ENCODE data around the gene DNAJC10.
"Not testable (repeated sequence)": the region's sequence is repeated elsewhere in the genome, so short reads cannot be mapped to it uniquely, and the experiment has no call there.

Gene DNAJC10

DNA sequence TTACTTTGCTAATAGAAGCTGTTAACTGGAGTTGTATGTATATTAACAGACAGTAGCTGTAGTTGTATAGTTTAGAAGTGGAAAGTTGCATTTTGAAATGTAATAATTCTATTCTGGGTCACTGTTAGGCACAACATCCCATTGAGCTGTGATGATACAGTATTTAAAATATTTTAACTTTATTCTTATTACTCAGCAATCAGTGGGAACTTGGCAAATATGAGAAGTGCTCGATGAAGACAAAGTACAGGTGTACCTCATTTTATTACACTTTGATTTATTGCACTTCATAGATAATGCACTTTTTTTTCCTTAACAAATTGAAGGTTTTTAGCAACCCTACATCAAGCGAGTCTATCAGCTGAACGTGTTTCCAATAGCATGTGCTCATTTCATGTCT is 8.6 kb downstream of the DNAJC10 start:
- DNase-seq (ENCODE audit: low read depth in 2 of 2): no peak

DNA sequence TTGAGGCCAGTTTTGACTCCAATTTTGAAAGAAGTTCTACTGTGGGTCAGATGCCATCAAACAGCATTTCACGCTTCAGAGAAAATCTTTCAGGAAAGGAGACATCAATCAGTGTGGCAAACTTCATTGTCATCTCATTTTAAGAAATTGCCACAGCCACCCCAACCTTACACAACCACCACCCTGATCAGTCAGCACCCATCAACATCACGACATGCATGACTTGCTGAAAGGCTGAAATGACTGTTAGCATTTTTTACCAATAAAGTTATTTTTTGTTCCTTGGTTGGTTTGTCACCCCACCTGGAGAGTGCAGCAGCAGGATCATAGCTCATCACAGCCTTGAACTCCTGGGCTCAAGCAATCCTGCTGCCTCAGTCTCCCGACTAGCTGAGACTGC is 10.4 kb downstream of the DNAJC10 start:
- no peak for DNase-seq (ENCODE audit: low read depth in 2 of 2)

DNA sequence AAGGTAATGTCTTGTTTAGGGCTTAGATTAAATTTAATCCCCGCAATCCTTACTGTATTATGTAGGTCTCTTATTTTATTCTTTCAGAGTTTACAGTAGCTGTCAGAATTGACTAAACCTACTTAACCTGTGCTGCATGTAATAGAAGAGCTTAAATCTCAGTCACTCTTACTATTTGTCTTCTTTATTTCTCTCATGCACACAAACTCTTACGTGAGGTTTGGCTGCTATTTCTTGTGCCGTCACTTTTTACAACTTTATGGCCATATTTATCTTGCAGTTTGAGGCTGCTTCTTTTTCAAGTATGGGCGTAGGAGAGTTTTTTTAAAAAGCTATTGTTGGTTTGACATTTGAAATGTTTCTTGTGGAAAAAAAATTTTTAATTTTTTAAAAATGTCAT is 12.0 kb downstream of the DNAJC10 start:
- no peak for DNase-seq (ENCODE audit: low read depth in 2 of 2)

DNA sequence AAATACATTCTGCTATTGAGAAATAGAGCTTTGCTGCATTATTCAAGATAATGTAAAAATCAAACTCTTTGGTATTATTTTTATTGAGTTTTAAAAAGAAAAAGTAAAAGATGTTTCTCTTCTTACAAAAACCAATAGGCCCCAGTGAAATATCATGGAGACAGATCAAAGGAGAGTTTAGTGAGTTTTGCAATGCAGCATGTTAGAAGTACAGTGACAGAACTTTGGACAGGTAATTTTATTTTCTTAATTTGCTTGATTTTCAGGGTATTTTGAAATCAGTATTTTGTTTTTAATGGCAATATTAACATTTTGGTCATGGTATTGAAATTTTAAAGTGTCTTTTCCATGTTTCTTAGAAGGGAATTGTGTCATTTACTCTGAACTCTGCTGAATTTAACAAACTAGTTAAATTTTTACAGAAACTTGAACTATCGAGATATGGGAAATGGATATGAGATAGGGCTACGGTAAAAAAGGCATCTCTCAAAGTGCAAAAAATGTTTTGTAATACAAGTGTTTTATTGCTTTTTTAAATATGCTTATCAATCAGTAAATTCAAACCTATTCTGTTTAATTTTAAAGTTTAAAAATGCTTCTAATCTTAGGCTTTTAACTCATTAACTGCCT is 13.8 kb downstream of the DNAJC10 start:
- DNase-seq (ENCODE audit: low read depth in 2 of 2): no peak

DNA sequence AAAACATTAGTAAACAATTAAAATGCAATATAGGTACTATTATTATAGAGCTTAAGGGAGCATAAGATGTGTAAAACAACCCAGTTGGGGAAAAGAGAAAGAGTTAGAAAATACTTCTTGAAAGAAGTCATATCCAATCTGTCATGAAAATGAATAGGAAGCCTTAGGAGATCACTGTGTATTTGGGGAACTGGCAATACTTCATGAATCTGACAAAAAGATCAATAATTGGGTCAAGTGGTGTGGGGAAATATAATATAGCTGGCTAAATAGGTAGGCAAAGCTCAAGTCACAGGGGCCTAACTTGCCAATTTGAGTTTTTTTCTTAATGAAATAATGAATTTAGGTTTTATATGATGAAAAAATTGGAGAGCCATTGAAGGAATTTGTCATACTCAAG is 14.4 kb downstream of the DNAJC10 start:
- DNase-seq (ENCODE audit: low read depth in 2 of 2): no peak

DNA sequence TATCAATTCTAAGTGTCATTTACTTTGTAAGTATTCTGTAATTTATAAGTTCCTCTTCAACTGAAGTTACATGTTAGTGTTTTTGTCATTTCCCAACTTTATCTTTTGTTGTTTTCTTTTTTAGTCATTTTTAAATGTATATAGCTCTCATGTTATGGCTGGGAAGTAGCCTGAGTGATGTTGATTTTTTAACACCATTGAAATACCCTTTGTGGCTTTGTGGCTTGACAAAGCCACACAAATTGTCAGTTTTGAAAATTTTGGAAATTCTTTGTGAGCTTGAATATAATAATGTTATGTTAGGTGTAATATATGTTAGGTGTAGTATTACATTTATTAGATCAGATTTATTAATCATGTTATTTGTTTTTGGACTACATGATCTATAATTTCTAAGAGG is 16.7 kb downstream of the DNAJC10 start:
- no peak for DNase-seq (ENCODE audit: low read depth in 2 of 2)

DNA sequence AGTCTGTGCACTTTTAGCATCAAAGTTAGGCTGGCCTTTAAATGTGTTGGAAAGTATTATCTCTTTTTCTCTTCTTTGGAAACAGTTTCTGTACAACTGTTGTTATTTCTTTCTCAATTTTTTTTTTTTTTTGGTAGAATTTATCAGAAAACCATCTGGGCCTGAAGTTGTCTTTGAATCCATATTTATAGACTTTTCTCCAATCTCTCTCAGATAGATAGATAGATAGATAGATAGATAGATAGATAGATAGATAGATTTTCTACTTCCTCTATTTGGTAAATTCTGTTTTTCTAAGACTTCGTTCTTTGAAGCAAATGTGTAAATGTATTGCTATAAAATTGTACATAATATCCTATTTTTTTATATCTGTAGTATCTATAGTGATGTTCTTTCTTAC is 17.5 kb downstream of the DNAJC10 start:
- no peak for DNase-seq (ENCODE audit: low read depth in 2 of 2)

DNA sequence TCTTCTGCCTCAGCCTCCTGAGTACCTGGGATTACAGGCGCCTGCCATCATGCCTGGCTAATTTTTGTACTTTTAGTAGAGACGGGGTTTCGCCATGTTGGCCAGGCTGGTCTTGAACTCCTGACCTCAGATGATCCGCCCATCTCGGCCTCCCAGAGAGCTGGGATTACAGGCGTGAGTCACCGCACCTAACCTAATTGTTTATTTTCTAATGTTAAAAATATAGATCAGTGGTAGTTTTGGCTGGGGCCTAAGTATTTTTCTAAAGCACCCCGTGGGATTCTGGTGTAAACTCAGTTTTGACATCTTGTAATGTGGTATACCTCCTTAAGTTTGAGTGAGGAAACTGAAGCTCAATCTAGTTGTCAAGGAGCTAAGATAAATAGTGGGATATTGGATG is 20.8 kb downstream of the DNAJC10 start:
- not testable (repeated sequence) for DNase-seq (ENCODE audit: low read depth in 2 of 2)

DNA sequence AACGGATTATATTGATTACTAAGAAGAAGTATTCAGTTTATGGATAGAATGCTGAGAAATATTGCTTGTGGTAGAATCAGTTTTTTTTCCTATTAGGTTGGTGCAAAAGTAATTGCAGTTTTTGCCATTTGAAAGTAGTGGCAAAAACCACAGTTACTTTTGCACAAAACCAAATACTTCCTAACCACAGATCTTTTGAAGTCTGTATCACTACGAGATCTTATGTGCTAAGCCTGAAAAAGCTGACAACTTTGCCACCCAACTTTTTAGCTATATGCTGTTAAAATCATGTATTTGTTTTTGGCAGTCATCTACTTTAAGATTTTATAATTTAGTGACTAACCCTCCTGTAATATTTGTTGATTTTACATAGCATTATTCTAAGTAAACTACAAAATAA is 24.6 kb downstream of the DNAJC10 start:
- no peak for DNase-seq (ENCODE audit: low read depth in 2 of 2)

DNA sequence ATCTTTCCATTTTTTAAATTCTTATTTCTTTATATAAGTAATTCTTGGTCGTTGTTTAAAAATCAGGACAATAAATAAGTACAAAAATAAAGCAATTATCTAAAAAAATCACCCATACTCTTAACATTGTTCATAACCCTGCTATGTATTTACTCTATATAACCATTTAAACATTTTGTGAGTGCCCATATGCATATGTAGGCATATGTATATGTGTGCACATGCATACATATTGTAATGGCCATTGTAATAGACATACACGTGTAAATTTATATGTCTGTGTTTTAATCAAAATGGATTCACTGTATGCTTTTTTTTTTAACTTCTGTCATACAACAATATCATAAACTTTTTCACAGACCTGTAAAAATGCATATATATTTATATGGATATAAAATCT is 25.6 kb downstream of the DNAJC10 start:
- DNase-seq (ENCODE audit: low read depth in 2 of 2): no peak

DNA sequence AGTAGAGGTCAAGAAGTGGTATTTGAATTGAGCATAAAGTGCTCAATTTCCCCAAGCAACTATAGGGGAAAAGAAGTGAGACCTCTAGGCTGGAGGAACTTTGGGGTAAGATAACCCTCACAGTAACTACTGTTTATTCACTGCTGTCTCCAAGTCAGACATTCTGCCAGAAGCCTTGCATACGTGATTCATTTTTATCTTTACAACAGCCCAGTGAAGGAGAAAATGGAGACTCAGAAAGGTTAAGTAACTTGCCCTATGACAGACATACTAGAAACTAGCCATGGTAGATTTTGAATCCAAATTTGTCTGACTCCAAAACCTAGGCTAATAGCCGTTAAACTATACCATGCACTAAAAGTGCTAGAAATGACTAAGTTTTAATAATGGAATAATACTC is 28.4 kb downstream of the DNAJC10 start:
- DNase-seq (ENCODE audit: low read depth in 2 of 2): no peak

DNA sequence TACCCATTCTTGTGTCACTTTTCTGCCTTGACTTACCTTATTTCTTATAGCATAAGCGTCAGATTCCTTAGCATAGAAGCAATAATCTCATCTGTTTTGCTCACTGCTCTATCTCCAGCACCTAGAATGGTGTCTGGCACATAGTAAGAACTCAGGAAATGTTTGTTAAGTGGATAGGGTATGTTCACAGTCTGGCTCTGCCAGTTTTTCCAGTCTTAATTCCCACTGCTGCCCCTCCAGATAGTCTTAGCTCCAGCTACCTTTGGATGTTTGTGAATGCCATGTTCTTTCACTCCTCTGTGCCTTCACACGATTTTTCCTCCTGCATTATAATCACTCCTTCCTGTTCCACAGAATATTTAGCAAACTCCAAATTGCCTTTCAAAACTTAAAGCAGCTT is 29.0 kb downstream of the DNAJC10 start:
- DNase-seq (ENCODE audit: low read depth in 2 of 2): no peak

DNA sequence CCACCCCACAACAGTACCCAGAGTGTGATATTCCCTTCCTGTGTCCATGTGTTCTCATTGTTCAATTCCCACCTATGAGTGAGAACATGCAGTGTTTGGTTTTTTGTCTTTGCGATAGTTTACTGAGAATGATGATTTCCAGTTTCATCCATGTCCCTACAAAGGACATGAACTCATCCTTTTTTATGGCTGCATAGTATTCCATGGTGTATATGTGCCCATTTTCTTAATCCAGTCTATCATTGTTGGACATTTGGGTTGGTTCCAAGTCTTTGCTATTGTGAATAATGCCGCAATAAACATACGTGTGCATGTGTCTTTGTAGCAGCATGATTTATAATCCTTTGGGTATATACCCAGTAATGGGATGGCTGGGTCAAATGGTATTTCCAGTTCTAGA is 29.8 kb downstream of the DNAJC10 start:
- DNase-seq (ENCODE audit: low read depth in 2 of 2): not testable (repeated sequence)

DNA sequence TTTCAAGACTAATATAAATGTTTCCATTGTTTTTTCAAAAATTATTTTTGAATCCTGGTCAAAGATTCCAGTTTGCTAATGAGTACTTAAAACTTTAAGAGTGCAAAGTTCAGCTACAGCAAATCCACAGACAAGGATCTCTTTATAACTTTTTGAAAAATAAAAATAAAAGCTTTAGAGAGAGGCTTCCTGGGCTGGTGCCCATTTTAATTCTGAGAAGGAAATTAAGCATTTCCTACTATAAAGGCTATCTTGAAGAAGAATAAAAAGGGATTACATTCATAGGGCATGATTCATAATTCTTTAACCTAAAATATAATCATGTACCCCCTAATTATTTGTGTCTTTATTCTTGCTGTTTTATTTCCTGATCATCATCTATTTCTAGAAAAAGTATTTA is 38.2 kb downstream of the DNAJC10 start:
- DNase-seq (ENCODE audit: low read depth in 2 of 2): no peak

DNA sequence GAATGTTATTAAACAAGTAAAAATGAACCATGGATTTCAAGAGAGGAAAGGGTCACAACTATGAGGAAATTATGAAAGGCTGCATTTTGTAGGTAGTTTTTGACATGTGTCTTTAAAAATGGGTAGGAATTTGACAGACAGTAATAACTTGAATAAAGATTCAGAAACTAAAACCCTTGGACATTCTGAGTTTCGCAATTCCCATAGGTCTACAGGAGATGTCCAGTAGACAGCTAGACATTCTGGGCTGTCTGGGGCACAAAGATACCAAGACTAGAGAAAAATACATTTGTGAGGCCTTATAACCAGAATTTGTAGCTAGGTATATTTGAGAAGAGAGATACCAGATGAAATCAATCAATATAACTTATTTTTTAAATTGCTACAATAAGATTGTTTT is 42.3 kb downstream of the DNAJC10 start:
- DNase-seq (ENCODE audit: low read depth in 2 of 2): no peak

DNA sequence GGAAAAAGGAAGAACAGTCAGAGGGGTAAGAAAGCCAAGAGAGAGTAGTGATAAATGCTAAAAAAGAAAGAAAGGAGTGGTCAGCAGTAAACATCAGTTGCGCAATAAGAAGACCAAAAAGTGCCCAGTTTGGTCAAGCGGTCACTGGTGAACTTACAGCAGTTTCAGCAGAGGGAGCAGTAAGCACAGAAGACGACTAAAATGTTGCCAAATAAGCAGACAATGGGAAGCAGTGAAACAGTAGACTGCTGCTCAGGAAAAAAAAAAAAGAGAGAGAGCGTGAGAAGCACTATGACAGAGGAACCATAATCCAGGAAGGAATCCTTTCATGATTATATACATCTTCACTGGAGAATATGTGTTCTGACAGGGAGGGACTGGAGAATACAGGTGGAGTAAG is 45.8 kb downstream of the DNAJC10 start:
- no peak for DNase-seq (ENCODE audit: low read depth in 2 of 2)

DNA sequence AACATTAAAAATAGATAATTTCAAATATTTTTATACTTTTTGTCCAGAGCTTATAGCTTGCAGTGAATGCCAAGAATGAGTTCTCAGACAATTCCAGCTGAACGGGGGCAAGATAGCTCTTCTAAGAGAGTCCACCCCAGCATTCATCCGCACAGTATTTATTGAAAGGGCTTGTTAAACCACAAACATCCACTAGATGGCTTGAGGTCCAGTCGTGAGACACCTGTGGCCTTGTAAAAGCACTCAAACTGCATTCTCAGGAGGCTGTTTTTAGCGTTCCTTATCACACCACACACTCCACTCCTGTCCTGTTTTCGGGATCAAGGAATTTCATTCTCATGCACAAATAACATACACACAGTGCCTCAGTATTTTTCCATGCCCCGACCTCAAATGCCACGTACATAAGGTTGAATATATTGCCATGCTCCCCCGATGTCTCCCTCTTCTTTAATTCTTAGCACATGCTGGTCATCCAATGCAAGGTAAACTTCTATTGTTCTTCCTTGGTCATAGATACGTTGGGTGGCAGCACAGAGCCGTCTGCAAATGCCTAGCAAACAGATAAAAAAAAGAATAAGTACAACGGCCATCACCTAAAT is 47.4 kb downstream of the DNAJC10 start:
- no peak for DNase-seq (ENCODE audit: low read depth in 2 of 2)

DNA sequence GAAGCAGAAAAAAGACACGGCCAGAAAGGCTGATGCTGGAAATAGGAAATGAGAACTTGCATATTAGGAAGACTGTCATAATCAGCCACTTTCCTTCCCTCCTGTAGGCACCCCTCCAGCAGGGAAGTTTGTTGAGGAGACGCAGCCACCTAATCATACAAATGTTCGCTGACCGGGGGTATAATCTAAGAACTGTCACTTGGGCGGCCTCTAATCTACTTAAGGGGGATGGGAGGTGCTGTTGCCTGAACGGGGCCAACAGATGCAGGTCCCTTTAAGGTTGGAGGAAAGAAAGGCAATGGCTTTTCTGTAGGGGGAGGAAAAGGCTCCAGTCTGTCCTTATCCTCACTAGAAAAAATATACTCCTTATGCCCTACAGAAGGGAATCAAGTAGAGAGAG is 50.6 kb downstream of the DNAJC10 start:
- no peak for DNase-seq (ENCODE audit: low read depth in 2 of 2)

DNA sequence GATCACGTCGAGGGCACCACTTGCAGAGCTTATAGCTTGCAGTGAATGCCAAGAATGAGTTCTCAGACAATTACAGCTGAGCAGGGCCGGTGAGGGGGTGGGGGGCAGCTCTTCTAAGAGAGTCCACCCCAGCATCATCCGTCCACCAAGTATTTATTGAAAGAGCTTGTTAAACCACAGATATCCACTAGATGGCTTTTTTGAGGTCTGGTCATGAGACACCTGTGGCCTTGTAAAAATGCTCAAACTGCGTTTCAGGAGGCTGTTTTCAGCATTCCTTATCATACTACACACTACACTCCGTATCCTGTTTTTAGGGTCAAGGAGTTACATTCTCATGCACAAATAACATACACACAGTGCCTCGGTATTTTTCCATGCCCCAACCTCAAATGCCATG is 51.5 kb downstream of the DNAJC10 start:
- no peak for DNase-seq (ENCODE audit: low read depth in 2 of 2)

DNA sequence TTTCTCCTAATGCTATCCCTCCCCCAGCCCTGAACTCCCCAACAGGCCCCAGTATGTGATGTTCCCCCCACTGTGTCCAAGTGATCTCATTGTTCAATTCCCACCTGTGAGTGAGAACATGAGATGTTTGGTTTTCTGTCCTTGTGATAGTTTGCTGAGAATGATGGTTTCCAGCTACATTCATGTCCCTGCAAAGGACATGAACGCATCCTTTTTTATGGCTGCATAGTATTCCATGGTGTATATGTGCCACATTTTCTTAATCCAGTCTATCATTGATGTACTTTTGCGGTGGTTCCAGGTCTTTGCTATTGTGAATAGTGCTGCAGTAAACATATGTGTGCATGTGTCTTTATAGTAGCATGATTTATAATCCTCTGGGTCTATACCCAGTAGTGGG is 52.9 kb downstream of the DNAJC10 start:
- DNase-seq (ENCODE audit: low read depth in 2 of 2): not testable (repeated sequence)

DNA sequence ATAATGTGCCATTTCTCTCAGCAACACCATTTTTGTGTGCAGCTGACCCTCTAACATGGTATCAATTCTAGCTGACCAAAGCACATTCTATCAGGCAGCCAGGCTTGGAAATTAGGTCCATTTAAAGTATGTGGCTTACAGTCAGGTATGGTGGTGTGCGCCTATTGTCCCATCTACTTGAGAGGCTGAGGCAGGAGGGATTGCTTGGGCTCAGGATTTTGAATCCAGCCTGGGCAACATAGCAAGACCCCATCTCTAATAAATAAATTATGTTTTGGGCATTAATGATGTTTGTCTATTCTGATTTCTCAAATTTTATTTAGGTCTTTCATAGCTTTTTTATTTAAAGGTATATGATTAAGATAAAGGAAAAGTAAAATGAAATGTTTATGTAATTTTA is 63.3 kb downstream of the DNAJC10 start:
- DNase-seq (ENCODE audit: low read depth in 2 of 2): no peak

DNA sequence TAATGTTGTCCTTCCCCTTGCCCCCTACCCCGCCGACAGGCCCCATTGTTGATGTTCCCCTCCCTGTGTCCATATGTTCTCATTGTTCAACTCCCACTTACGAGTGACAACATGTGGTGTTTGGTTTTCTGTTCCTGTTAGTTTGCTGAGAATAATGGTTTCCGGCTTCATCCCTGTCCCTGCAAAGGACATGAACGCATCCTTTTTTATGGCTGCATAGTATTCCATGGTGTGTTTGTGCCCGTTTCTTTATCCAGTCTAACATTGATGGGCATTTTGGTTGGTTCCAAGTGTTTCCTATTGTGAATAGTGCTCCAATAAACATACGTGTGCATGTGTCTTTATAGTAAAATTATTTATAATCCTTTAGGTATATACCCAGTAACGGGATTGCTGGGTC is 65.0 kb downstream of the DNAJC10 start:
- DNase-seq (ENCODE audit: low read depth in 2 of 2): not testable (repeated sequence)

DNA sequence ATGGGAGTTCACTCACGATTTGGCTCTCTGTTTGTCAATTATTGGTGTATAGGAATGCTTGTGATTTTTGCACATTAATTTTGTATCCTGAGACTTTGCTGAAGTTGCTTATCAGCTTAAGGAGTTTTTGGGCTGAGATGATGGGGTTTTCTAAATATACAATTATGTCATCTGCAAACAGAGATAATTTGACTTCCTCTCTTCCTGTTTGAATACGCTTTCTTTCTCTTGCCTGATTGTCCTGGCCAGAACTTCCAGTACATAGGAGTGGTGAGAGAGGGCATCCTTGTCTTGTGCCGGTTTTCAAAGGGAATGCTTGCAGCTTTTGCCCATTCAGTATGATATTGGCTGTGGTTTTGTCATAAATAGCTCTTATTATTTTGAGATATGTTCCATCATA is 66.6 kb downstream of the DNAJC10 start:
- DNase-seq (ENCODE audit: low read depth in 2 of 2): not testable (repeated sequence)

DNA sequence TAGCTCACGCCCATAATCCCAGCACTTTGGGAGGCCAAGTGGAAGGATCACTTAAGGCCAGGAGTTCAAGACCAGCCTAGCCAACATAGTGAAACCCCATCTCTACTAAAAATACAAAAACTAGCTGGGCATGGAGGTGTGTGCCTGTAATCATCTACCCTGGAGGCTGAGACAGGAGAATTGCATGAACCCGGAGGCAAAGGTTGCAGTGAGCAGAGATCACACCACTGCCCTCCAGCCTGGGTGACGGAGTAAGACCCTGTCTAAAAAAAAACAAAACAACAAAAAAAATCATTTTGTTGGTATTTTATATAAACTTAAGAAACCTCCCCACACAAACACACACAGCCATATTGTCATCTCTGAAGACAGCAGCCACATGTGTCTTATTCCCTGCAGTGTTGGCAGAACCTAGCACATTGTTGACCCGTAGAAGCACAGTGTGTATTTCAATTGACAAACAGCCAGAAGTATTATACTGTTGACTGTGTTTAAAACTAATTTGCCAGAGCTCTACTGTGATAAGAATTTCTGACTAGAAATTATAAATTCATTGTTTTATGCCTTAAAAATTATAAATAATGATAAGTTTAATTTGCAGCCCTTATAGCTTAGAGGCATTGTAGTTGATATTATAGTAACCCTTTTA is 68.1 kb downstream of the DNAJC10 start:
- no peak for DNase-seq (ENCODE audit: low read depth in 2 of 2)
